GM19395 (cell line): ENCODE measurements around the gene NCOR1.
"Not testable (repeated sequence)": the region's sequence is repeated elsewhere in the genome, so short reads cannot be mapped to it uniquely, and the experiment has no call there.

Experiments used
- ATAC-seq: cut with Tn5 transposase; IDR thresholded peaks from one replicate; pipeline ENCODE4 v1.9.1; 2021; ENCODE audit warnings: mild to moderate bottlenecking, moderate library complexity; ENCODE audit not compliant: unreplicated experiment

The NCOR1 gene

GRCh38 chr17:16152326-16152725 is 63.0 kb downstream of the NCOR1 start:
- not testable (repeated sequence) for ATAC-seq

DNA sequence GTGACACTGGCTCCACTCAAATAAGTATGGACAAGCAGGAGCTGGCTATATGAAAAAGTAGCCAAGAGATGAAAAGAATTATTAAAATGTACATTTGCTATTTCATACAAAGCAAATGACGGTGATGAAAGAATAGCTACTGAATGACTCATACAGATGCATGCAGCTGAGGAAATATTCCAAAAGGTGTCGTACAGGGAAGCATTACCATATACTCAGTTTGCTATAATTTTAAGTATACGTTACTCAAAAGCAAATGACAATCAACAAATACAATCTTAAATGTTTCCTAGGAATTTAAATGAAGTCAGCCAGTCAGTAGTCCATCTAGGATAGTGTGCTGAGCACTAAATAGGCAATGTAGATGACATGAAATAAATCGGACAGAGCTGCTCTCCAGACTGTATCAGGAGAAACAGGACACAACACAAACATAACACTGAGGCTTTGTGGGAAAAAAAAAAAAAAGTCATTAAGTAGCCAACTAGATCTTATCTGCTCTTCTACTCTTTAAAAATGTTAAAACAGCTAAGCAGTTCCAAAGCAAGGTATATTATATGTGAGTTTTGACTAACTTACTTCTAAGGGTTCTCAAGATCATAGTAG is 65.0 kb downstream of the NCOR1 start:
- ATAC-seq, result no peak

- ATAC-seq, result no peak
Observed at GRCh38 chr17:16148596-16148995, 66.7 kb downstream of the NCOR1 start.

GRCh38 chr17:16145319-16145890 is 69.9 kb downstream of the NCOR1 start:
- not testable (repeated sequence) for ATAC-seq

GRCh38 chr17:16141685-16142084 is 73.6 kb downstream of the NCOR1 start:
- no peak for ATAC-seq

- ATAC-seq, result no peak
Observed at GRCh38 chr17:16140854-16141253, 74.5 kb downstream of the NCOR1 start.

DNA sequence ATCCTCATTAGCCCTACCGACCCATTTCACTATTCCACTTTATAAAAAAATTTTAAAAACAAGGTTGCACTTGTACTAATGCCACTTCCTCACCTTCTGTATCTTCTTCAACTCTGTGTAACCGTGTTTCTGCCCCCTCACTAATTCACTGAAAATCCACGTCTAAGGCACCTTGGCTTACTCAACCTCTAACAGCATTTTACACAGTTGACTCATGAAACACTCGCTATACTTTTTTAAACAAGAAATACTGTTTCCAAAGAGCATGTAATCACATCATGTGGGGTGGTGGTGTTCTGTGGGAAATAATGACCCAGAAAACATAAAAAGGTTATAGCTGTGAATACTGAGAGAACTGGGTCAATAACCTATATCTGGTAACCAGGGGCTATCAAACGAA is 79.9 kb downstream of the NCOR1 start:
- ATAC-seq, result no peak

DNA sequence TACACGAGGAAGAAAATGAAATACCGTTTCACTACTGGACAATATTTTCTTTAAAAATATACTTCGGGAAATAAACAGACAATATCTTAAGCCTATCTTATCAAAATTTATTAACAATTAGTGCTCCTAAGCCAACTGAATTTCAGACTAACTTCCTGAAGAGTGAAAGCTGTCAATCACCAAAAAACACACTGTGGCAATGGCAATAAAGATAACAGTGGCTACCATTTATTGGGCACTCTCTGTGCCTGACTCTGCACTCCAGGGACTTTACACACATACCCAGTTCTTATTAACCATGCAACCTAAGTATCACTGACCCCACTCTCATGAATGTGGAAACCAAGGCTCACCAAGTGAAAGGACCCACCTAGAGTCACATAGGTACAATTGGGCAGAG is 83.7 kb downstream of the NCOR1 start:
- no peak for ATAC-seq

GRCh38 chr17:16129441-16130205 is 85.7 kb downstream of the NCOR1 start:
- ATAC-seq, result no peak

DNA sequence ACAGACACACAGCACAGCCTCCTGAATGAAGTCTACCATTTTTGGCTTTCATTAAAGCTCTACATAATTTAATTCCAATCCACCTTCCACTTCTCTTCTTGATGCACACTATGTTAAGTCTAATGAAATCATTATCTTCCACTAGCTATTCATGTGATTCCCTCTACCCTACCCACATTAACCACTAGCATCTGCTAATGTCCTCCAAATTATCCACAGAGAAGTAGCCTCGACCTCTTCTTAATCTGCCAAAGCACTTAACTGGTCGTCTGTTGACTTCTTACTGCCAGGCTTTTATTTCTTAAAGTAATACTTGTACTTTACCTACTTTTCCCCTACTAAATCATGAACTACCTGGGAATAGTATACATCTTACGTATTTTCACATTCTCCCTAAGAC is 91.8 kb downstream of the NCOR1 start:
- no peak for ATAC-seq

DNA sequence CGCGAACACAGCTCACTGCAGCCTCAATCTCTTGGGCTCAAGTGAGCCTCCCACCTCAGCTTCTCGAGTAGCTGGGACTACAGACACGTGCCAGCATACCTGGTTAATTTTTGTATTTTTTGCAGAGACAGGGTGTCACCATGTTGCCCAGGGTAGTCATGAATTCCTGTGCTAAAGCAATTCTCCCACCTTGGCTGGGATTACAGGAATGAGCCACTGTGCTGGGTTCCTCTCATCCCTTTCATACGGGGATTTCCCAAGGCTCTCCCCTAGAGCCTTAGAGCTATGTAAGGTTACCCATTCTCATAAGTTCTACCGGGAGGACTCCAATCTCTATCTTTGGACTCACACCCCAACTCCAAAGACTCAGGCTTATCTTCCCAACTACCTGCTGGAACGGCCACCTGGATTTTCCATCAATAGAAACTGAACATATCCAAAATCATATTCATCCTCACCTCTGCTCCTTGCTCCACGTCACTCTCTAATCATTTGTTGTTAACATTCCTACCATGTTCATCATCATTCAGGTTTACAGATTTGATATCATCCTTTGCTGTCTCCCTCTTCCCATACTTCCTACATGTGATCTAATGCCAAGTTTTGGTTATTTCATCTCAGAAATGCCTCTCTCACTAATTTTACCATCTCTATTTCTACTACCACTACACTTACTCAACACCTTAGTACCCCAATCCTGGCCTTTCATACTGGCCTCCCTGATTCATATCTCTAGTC is 92.5 kb downstream of the NCOR1 start:
- ATAC-seq, result no peak

- ATAC-seq, result no peak
Observed at GRCh38 chr17:16121915-16122314, 93.4 kb downstream of the NCOR1 start.

GRCh38 chr17:16120937-16121336 is 94.4 kb downstream of the NCOR1 start:
- ATAC-seq, result no peak

GRCh38 chr17:16117149-16117548 is 98.2 kb downstream of the NCOR1 start:
- no peak for ATAC-seq

DNA sequence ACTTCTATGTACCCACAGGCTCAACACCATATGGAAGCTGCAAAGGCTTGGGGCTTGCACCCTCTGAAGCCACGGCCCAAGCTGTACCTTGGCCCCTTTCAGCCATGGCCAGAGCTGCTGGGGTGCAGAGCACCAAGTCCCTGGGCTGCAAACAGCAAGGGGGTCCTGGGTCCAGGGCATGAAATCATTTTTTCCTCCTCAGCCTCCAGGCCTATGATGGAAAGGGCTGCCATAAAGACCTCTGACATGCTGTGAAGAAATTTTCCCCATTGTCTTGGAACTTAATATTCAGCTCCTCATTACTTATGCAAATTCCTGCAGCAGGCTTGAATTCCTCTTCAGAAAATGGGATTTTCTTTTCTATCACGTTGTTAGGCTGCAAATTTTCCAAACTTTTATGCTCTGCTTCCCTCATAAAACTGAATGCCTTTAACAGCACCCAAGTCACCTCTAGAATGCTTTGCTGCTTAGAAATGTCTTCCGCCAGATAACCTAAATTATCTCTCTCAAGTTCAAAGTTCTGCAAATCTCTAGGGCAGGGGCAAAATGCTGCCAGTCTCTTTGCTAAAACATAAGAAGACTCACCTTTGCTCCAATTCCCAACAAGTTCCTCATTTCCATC is 100.1 kb downstream of the NCOR1 start:
- not testable (repeated sequence) for ATAC-seq

DNA sequence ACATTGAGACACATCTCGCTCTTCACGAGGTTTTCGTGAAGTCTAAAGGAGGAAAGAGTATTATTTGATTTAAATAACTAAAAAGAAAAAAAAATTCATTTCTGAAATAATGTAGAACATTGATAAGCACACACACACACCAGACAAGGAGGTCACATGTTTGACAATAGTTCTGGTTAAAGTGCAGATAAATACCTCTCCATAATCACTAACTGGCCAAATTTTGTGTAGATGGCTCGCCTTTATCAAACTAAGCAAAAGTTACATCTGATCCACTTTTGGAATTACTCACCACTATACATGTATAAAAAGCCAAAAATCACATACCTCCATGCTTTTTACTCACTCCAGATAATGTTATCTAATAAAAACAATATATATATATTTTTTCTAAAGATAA is 106.5 kb downstream of the NCOR1 start:
- no peak for ATAC-seq

DNA sequence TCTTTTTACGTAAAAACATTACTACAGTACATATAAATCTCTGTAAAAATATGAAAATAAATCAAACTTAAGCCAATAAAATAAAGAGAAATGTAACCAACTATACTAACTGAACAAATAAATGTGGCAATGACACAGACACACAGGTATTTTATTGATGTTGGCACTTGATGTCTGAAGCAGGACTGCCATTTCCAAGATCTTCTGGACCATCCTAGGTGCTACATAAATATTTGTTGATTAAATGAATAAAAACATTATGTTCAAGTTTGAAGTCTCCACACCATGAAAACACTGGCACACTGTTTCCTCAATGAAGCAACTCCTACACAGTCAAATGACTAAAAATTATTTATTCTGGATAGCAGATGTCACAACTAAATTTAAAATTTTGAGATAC is 106.9 kb downstream of the NCOR1 start:
- no peak for ATAC-seq

- ATAC-seq, result no peak
Observed at GRCh38 chr17:16107165-16107770, 108.1 kb downstream of the NCOR1 start.

- ATAC-seq, result no peak
Observed at GRCh38 chr17:16106161-16106891, 109.0 kb downstream of the NCOR1 start.

DNA sequence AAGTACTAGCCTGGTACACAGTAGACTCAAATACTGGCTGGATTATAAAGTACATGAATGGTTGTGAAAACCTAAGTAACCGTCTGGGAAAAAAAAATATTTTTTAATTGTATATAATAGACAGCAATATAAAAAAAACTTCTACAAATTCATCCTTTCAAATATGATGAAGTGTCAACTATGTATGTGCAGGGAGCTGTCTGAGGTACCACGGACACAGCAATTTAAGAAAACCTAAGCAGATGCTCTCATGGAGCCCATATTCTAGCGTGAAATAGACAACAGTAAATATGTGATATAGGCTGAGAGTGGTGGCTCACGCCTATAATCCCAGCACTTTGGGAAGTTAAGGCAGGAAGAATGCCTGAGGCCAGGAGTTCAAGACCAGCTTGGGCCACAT is 111.1 kb downstream of the NCOR1 start:
- ATAC-seq, result no peak
